ENCODE measurements around the gene SNX5. TPM values are rescaled to one million over a fixed set of nuclear protein-coding genes. Genes with fewer than 3 reads are reported as not detected.

SNX5 gene
- total RNA-seq, 1 donor from 2014 or later: 139 TPM

GRCh38 chr20:17893445-17893844 lies 75.1 kb downstream of the SNX5 start:
- Mint-ChIP-seq H3K9me3 (peaks cover 12% of the 10 kb centered on the region), H3K4me1 (peaks cover 27% of the 10 kb centered on the region), H3K36me3 (ENCODE audit: low read depth) (no peaks in the 10 kb centered on the region), H3K27ac (peak overlapping the region; percentile 3), H3K4me3 (no peak overlapping the region), H3K27me3 (peaks cover 10% of the 10 kb centered on the region)
- ATAC-seq (ENCODE audit: low read depth): no peak
- intact Hi-C loops (cut with micrococcal nuclease): no loop called here
- POLR2A ChIA-PET: no interaction called here
- no peak for DNase-seq
- TF ChIP-seq, protein P1, sequence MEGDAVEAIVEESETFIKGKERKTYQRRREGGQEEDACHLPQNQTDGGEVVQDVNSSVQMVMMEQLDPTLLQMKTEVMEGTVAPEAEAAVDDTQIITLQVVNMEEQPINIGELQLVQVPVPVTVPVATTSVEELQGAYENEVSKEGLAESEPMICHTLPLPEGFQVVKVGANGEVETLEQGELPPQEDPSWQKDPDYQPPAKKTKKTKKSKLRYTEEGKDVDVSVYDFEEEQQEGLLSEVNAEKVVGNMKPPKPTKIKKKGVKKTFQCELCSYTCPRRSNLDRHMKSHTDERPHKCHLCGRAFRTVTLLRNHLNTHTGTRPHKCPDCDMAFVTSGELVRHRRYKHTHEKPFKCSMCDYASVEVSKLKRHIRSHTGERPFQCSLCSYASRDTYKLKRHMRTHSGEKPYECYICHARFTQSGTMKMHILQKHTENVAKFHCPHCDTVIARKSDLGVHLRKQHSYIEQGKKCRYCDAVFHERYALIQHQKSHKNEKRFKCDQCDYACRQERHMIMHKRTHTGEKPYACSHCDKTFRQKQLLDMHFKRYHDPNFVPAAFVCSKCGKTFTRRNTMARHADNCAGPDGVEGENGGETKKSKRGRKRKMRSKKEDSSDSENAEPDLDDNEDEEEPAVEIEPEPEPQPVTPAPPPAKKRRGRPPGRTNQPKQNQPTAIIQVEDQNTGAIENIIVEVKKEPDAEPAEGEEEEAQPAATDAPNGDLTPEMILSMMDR (IDR thresholded peaks at IDR 0.05): no peak
- CTCF ChIA-PET: interaction anchor here (7.7 kb wide), 1 partner anchor 212 kb away, joined by 108 read pairs; the partner anchor contains the start of gene RRBP1

- ATAC-seq (ENCODE audit: low read depth): no peak
- intact Hi-C loops (cut with micrococcal nuclease): no loop called here
- H3K27me3 Mint-ChIP-seq: peaks cover 9% of the 10 kb centered on the region
- DNase-seq: no peak
- peaks cover 26% of the 10 kb centered on the region for H3K4me1 Mint-ChIP-seq
- no peak overlapping the region for H3K27ac Mint-ChIP-seq
- ChIA-PET CTCF (interaction anchor here (0.7 kb wide), 1 partner anchor 47 kb away, joined by 3 read pairs; no protein-coding TSS in a partner anchor), POLR2A (interaction anchor here (0.8 kb wide), 1 partner anchor 34 kb away, joined by 3 read pairs; no protein-coding TSS in a partner anchor)
- no peaks in the 10 kb centered on the region for H3K36me3 Mint-ChIP-seq (ENCODE audit: low read depth)
- H3K4me3 Mint-ChIP-seq: no peak overlapping the region
- TF ChIP-seq, protein P1 (IDR thresholded peaks at IDR 0.05): no peak
- H3K9me3 Mint-ChIP-seq: peaks cover 12% of the 10 kb centered on the region
These were observed 76.2 kb downstream of the SNX5 start for GRCh38 chr20:17892189-17892938.

Other genes with a start within 250 kb of the SNX5 start
- gene MGME1, start 224 bp upstream of the SNX5 start, total RNA-seq: 19.0 TPM in 2 replicates
- gene OVOL2, start 89.1 kb upstream of the SNX5 start, total RNA-seq: not detected in 2 replicates
- 14.9 and 15.6 TPM in 2 replicates for gene KAT14, start 169.1 kb upstream of the SNX5 start, total RNA-seq
- 10.1 and 13.6 TPM in 2 replicates for gene PET117, start 169.1 kb upstream of the SNX5 start, total RNA-seq